Thoracic aorta (tissue), 2 donors: ENCODE data around the gene UROC1. TPM values are rescaled to one million over a fixed set of nuclear protein-coding genes. Genes with fewer than 3 reads are reported as not detected.

Experiments
- ATAC-seq: fragments of 150-250 bp; one replicate; pipeline ENCODE4 v1.8.0; 2017; ENCODE audit warnings: low read depth; ENCODE audit not compliant: insufficient number of reproducible peaks, low FRiP score
- DNase-seq: peaks from one replicate; pipeline ENCODE4 v3.0.0-alpha.2; 2020; ENCODE audit warnings: low spot score
- H3K27ac ChIP-seq, 2 donors: fragments of 200-600 bp; sonication (generic); 1 replicate in 1 of 2; 2 replicates in 1 of 2; pipeline ENCODE4 v1.5.1; 2016; ENCODE audit warnings: mild to moderate bottlenecking in 2 of 2, moderate library complexity in 2 of 2
- H3K27me3 ChIP-seq: fragments of 200-600 bp; sonication (generic); replicated peaks from 2 replicates; pipeline ENCODE4 v1.6.0; 2016; ENCODE audit warnings: mild to moderate bottlenecking; ENCODE audit not compliant: insufficient read depth
- H3K36me3 ChIP-seq: fragments of 200-600 bp; sonication (generic); one replicate; pipeline ENCODE4 v1.5.1; 2016
- H3K4me1 ChIP-seq, 2 donors: fragments of 200-600 bp; sonication (generic); 1 replicate in 1 of 2; 2 replicates in 1 of 2; pipeline versions ENCODE4 v1.5.1 to v1.6.0; 2016; ENCODE audit warnings: low read depth in 2 of 2, mild to moderate bottlenecking in 1 of 2; ENCODE audit not compliant: control insufficient read depth in 1 of 2
- H3K4me3 ChIP-seq: fragments of 200-600 bp; sonication (generic); 2 replicates; pipeline ENCODE4 v1.5.1; 2016; ENCODE audit warnings: mild to moderate bottlenecking
- H3K9me3 ChIP-seq: fragments of 200-600 bp; sonication (generic); 2 replicates; pipeline ENCODE4 v1.5.1; 2016
- total RNA-seq, 2 donors: library from RNA; depleted of rRNA; stranded (reverse); fragments of >200 nt; gene quantifications; one replicate each; pipeline versions ENCODE4 v1.1.0 to v1.2.3, GENCODE V29; 2016
- TF ChIP-seq, protein P1 (sequence below): fragments of 200-600 bp; sonication (generic); IDR thresholded peaks from one replicate; pipeline ENCODE4 v1.5.1; 2019; ENCODE audit warnings: antibody characterized with exemption

UROC1 gene
- total RNA-seq, 2 donors from 2014 or later: not detected

DNA sequence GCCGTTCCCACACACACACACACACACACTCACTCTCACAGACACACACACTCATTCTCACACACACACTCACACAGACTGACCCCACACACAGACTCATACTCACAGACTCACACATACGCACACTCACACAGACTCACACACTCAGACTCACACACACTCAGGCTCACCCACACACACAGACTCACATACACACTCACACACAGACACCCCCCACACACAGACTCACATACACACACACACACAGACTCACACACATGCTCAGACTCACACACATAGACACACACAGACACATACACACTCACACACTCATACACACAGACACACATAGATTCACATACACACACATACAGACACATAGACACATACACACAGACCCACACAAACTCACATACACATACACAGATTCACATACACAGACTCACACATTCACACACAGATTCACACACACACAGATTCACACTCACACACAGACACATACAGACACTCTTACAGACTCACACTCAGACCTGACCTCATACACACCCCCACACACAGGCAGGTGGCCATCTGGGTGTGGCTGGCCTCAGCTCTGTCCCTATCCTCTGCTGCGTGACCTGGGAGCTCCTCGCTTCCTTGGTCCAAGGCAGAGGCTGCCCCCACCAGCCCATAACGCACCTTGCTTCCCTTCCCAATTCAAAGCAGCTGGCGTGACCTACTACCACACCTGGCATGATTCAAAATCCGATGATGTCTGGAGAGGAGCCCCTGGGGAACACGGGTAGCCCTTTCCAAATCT lies 39.3 kb upstream of the UROC1 start:
- ATAC-seq: no peak
- DNase-seq: no peak
- Histone ChIP-seq H3K4me3 (no peak overlapping the region), H3K27me3 (no peaks in the 10 kb centered on the region), H3K9me3 (no peaks in the 10 kb centered on the region), H3K36me3 (no peaks in the 10 kb centered on the region), H3K27ac (no peak overlapping the region), H3K4me1 (no peaks in the 10 kb centered on the region)
- TF ChIP-seq, protein P1, sequence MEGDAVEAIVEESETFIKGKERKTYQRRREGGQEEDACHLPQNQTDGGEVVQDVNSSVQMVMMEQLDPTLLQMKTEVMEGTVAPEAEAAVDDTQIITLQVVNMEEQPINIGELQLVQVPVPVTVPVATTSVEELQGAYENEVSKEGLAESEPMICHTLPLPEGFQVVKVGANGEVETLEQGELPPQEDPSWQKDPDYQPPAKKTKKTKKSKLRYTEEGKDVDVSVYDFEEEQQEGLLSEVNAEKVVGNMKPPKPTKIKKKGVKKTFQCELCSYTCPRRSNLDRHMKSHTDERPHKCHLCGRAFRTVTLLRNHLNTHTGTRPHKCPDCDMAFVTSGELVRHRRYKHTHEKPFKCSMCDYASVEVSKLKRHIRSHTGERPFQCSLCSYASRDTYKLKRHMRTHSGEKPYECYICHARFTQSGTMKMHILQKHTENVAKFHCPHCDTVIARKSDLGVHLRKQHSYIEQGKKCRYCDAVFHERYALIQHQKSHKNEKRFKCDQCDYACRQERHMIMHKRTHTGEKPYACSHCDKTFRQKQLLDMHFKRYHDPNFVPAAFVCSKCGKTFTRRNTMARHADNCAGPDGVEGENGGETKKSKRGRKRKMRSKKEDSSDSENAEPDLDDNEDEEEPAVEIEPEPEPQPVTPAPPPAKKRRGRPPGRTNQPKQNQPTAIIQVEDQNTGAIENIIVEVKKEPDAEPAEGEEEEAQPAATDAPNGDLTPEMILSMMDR: no peak

DNA sequence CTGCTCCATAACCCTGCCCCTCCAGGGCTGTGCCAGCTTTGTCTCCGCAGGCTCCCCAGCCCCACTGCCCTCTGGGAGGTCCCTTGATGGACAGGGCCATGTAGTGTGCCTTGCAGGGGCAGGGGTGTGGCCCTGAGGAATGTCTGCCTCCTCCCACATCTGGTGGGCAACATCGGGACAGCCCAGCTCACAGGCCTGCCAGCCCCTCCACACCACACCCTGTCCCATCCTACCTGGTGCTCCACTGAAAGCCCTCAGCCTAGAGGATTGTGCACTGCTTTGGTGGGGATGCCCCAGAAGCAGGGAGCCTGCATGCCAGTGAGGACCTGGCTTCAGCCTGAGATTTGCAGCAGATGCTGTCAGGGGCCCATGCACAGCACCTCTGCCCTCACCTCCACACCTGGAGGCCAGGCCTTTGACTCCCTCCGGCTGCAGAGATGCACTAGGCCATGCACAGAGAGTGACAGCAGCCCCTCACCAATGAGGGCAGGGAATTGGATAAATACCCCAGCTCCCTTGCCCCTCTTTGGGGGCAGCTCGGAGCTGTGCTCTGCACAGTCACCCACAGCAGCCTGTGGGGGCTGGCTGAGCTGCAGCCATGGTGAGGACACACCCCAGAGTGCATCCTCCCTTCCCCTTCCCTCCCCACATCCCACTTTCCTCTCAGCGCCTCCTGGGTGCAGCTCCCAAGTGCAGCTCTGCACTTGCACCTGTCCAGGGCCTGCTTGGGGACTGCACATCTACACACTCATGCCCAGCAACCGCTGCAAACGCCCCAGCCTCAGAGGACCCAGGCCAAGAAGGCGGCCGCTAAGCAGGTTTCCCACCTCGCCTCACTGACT lies 38.4 kb upstream of the UROC1 start:
- no peak overlapping the region for H3K4me3 ChIP-seq
- no peaks in the 10 kb centered on the region for H3K4me1 ChIP-seq
- H3K27ac ChIP-seq: no peak overlapping the region
- TF ChIP-seq, protein P1: no peak
- H3K27me3 ChIP-seq: no peaks in the 10 kb centered on the region
- ATAC-seq (no peak), DNase-seq (no peak)
- H3K36me3 ChIP-seq: no peaks in the 10 kb centered on the region
- H3K9me3 ChIP-seq: no peaks in the 10 kb centered on the region

DNA sequence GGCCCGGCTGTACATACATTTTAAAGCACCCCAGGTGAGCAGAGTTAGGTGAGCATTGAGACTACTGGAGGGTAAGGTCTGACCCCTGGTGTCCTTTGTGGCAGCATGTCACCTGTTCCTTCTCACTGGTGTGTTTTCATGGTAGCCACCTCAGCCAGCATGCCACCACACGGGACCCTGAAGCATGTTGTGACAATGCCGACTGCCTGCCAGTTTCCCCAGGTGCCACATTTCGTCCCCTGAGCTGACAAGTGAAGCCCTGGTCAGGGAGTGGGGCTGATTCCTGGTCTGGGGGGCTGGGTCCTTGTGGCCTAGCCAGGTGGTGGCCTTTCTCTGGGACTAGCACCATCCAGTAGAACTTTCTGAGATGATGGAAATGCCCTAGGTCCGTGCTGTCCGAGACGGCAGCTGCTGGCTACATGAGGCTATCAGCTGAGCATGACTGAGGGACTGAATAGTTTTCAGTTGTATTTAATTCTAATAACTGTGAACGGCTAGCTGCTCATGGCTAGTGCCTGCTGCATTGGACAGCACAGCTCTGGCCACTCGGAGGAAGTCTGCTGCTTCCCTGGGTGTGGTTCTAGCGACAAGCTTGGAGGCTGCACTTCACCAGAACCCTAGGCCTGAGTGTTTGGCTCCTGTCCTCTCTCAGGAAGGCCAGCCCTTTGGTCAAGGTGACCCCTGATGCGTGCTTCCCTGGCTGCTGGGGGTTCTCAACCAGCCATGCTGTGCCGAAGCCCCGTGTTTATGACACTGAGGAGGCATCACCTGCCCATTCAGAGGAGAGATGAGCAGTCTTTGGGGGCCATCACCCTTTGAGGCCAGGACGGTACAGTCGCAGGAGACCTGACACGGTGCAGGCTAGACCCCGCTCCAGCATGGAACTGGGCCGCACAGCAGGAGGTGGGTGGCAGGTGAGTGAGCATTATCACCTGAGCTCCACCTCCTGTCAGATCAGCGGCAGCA lies 37.3 kb upstream of the UROC1 start:
- TF ChIP-seq, protein P1: no peak
- no peaks in the 10 kb centered on the region for H3K36me3 ChIP-seq
- DNase-seq (no peak), ATAC-seq (no peak)
- no peak overlapping the region for H3K4me3 ChIP-seq
- H3K4me1 ChIP-seq: no peaks in the 10 kb centered on the region
- no peak overlapping the region for H3K27ac ChIP-seq
- no peaks in the 10 kb centered on the region for H3K9me3 ChIP-seq
- no peaks in the 10 kb centered on the region for H3K27me3 ChIP-seq

DNA sequence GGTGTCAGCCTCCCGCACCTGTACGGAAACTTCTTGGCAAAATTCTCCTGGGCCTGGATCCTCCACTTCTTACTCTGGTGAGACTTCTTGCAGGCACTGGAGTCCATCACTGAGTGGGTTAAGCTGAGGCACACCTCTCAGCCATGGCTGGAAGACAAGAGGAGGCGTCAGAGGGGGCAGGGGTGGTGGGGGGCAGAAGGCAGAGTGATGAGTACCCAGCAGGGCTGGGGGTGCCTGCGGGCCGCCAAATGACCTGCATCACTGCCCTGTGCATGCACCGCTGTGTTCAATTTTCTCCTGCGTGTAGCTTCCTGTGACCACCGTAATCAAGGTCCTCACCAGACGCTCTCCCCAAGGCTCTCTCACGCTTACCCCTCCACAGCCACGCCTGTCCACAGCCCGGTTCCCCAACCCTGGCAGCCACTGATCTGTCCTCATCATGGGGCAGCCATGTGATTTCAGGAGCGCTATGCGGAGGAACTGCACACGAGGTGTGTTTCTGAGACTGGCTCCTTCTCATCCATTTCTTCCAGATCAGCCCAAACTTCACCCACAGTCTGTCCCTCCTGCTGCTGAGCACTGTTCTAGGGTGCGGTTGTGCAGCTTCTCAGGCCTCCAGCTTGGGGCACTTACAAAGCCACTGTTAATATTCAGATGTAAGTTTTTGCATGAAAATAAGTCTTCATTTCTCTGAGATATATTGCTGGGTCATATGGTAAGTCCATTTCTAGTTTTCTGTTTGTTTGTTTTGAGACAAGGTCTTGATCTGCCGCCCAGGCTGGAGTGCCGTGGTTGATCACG lies 35.9 kb upstream of the UROC1 start:
- H3K4me1 ChIP-seq: no peaks in the 10 kb centered on the region
- H3K4me3 ChIP-seq: no peak overlapping the region
- no peaks in the 10 kb centered on the region for H3K9me3 ChIP-seq
- no peaks in the 10 kb centered on the region for H3K27me3 ChIP-seq
- no peak for DNase-seq
- ATAC-seq: no peak
- TF ChIP-seq, protein P1: no peak
- no peak overlapping the region for H3K27ac ChIP-seq
- H3K36me3 ChIP-seq: no peaks in the 10 kb centered on the region
